IPS DF 6.9 (cell line): ENCODE measurements around the gene TMEM150B.

Source experiments
- DNase-seq: peaks from one replicate; pipeline ENCODE4 v3.0.0-alpha.2; 2013; ENCODE audit warnings: low read depth, low spot score
- H3K27ac ChIP-seq: one replicate; pipeline ENCODE4 v1.5.1; 2013; ENCODE audit warnings: low read length, control low read depth
- H3K27me3 ChIP-seq: 2 replicates; pipeline ENCODE4 v1.6.1; 2013; ENCODE audit warnings: mild to moderate bottlenecking, low read length; ENCODE audit not compliant: control insufficient read depth, insufficient read depth
- H3K36me3 ChIP-seq: 2 replicates; pipeline ENCODE4 v1.6.1; 2013; ENCODE audit warnings: low read length; ENCODE audit not compliant: control insufficient read depth, insufficient read depth
- H3K4me1 ChIP-seq: 2 replicates; pipeline ENCODE4 v1.6.1; 2013; ENCODE audit warnings: low read length; ENCODE audit not compliant: control insufficient read depth, insufficient read depth
- H3K4me3 ChIP-seq: 2 replicates; pipeline ENCODE4 v1.5.1; 2013; ENCODE audit warnings: mild to moderate bottlenecking, low read length
- H3K9me3 ChIP-seq: 2 replicates; pipeline ENCODE4 v1.6.1; 2013; ENCODE audit warnings: low read length, inconsistent platforms; ENCODE audit not compliant: control insufficient read depth, insufficient read depth
- WGBS: extraction: QIAGEN DNeasy Blood & Tissue Kit; methylation state at CpG from one replicate; pipeline ENCODE4 v1.1.7; 2013; ENCODE audit warnings: mixed read lengths, missing lambda C conversion rate; ENCODE audit not compliant: insufficient read length, insufficient coverage; 5-methylcytosine and 5-hydroxymethylcytosine counted together

TMEM150B gene

DNA sequence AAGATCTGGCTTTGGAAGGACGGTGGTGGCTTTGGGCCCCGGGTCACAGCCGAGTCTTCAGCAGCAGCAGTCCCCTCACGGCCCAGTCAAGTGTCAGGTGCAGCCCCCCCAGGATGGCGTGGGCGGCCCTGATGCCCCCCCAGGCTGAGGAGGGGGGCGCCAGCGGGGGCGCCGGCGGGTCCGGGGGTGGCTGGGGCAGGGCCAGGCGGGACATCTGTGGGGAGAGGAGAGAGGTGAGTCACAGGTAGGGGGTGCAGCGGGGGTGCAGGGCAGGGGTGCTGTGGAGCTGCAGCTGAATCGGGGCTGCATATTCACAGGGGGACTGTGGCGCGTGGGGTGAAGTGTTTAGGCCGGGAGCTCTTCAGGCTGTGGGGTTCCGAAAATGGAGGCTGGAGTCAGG, 40.8 kb upstream of the TMEM150B start:
- DNase-seq: no peak
- H3K9me3 ChIP-seq: no peaks in the 10 kb centered on the region
- peaks cover 7% of the 10 kb centered on the region; the same call in 1 of the 2 replicates for H3K27me3 ChIP-seq
- no peak overlapping the region for H3K27ac ChIP-seq
- H3K36me3 ChIP-seq: no peaks in the 10 kb centered on the region
- H3K4me1 ChIP-seq: peaks cover 4% of the 10 kb centered on the region; the same call in 1 of the 2 replicates
- WGBS: no CpG with 5 or more reads among the region's 19 CpGs
- no peak overlapping the region for H3K4me3 ChIP-seq

GRCh38 chr19:55365245-55365644, 40.1 kb upstream of the TMEM150B start:
- Histone ChIP-seq H3K36me3 (no peaks in the 10 kb centered on the region), H3K4me3 (no peak overlapping the region), H3K4me1 (peaks cover 4% of the 10 kb centered on the region; the same call in 1 of the 2 replicates), H3K27me3 (0 out of 2 replicates have a peak, but pooled peaks cover 2% of the 10 kb centered on the region), H3K27ac (no peak overlapping the region), H3K9me3 (no peaks in the 10 kb centered on the region)
- no peak for DNase-seq
- no CpG with 5 or more reads among the region's 8 CpGs for WGBS

- Histone ChIP-seq H3K4me1 (peaks cover 4% of the 10 kb centered on the region; the same call in 1 of the 2 replicates), H3K27ac (no peak within 1 kb of the TSS), H3K4me3 (no peak within 1 kb of the TSS), H3K9me3 (no peaks in the 10 kb centered on the region), H3K36me3 (no peaks in the 10 kb centered on the region), H3K27me3 (0 out of 2 replicates have a peak, but pooled peaks cover 2% of the 10 kb centered on the region)
- no CpG with 5 or more reads among the region's 27 CpGs for WGBS
- no peak for DNase-seq
Measured at GRCh38 chr19:55362990-55363716, 38.0 kb upstream of the TMEM150B start, which contains the start of gene GARIN5B. Gene GARIN5B, minus strand, starts transcription at chr19:55363260. Its CDS starts 194 bp downstream, at chr19:55363066.

DNA sequence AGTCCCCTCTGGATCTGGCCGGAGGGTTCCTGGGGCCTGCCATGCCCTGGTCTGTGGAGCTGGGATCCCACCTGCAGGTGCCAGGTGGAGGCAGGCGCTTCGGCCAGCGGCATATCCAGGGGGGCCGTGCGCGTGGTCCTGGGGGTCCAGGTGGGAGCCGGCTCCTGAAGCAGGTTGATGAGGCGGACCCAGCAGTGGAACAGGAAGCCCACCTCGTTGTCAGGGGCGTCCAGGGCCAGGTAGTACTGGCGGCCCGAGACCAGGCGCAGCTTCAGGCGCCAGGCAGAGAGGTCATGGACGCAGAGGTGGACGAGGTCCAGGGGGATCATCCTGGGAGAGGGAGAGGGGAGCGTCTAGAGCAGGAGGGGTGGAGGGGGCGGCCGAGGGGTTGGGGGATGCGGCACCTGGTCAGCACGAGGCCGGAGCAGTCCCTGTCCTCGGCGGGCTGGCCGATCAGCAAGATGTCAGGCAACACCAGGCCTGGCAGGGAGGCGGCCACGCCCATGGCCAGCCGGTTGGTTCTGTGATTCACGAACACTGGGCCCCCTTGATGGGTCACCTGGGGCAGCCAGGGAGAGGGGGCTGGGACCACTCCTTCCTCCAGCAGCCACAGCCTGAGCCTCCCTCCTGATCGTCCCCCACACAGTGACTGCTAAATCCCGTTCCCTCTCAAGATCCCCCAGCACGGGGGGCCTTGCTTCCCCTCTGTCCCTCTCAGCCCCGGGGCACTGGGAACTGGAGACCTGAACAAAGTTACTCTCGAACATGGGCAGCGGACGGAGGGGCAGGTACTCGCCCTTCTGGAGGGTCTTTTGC, 37.2 kb upstream of the TMEM150B start:
- Histone ChIP-seq H3K4me1 (peaks cover 4% of the 10 kb centered on the region; the same call in 1 of the 2 replicates), H3K36me3 (no peaks in the 10 kb centered on the region), H3K4me3 (no peak overlapping the region), H3K27ac (no peak overlapping the region), H3K9me3 (no peaks in the 10 kb centered on the region), H3K27me3 (no peaks in the 10 kb centered on the region)
- DNase-seq: no peak
- WGBS: no CpG with 5 or more reads among the region's 38 CpGs

DNA sequence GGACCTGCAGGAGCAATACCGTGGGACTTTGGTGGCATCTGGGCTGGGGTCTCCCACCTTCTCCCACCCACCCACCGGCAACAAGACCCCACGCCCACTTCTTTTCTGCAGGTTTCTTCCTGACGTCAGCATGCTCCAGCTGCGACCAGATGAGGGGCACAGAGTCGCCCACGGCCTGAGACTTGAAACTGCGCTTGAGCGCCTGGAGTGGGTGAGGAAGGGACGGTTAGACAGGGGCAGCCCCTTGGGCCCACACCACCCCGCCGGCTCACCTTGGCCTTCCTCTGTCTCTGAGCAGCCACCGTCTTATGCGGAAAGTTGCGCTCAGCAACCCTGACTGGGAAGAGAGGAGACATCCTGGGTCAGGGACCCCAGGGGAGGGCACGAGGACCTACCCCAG, 35.8 kb upstream of the TMEM150B start:
- H3K36me3 ChIP-seq: no peaks in the 10 kb centered on the region
- no peak for DNase-seq
- no peaks in the 10 kb centered on the region for H3K9me3 ChIP-seq
- no peak overlapping the region for H3K4me3 ChIP-seq
- 0 out of 2 replicates have a peak, but pooled peaks cover 2% of the 10 kb centered on the region for H3K4me1 ChIP-seq
- no peaks in the 10 kb centered on the region for H3K27me3 ChIP-seq
- no CpG with 5 or more reads among the region's 16 CpGs for WGBS
- no peak overlapping the region for H3K27ac ChIP-seq

DNA sequence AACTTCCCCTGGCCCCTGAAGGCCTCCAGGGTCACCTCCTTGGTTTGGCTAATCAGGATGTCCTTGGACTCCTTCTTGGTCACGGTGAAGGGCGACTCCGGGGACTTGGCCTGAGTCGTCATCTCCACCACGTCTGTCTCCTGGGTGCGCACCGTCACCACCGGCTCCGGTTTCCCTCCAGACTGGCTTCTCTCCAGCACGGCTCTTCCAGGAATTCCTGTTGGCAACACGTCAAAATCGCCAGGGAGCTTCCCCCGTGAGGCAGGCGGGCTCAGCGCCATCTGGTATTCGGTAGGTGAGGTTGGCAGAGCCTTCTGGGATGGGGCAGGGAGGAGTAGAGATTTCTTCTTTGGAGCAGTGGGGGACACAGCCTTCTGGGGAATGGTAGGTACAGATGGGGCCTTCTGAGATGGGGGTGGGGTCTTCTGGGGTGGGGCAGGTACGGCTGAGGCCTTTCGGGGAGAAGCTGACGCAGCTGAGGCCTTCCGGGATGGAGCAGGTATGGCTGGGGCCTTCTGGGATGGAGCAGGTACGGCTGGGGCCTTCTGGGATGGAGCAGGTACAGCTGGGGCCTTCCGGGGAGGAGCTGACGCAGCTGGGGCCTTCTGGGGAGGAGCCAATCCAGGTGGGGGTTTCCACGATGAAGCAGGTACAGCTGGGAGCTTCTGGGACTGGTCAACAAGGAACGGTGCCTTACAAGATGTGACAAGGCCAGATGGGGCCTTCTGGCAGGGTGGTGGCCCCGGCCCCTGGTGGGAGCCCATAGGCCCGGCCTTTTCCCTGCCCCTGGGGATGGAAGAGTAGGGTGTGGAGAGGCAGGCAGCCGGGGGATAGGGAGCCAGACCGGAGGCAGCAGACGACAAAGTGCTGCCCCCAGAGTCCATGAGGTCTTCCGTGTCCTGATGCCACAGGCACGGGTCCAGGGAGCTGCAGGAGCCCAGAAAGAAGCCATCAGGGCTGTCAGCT, 34.1 kb upstream of the TMEM150B start:
- H3K27me3 ChIP-seq: peaks cover 2% of the 10 kb centered on the region; the same call in 1 of the 2 replicates
- H3K36me3 ChIP-seq: no peaks in the 10 kb centered on the region
- 0 out of 2 replicates have a peak, but pooled peaks cover 2% of the 10 kb centered on the region for H3K4me1 ChIP-seq
- WGBS: no CpG with 5 or more reads among the region's 32 CpGs
- no peak overlapping the region for H3K4me3 ChIP-seq
- no peak overlapping the region for H3K27ac ChIP-seq
- H3K9me3 ChIP-seq: no peaks in the 10 kb centered on the region
- no peak for DNase-seq

DNA sequence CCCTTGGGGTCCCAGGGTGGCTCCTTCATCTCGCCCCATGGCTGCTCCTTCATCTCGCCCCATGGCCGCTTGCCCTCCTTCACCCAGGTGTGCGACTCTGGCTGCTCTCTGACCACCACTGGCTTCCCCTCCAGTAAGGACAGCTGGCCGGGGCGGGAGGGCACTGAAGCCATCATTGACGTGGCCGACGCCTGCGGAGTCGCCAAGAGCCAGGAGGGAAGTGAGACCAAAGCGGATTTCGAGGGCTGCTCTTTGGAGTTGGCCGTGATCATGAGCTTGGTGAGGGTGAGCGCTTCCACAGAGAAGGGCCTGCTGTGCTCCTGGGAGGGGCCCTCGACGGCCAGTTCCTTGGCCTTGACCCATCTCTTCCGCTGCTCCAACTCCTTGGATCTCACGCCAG, 33.4 kb upstream of the TMEM150B start:
- Histone ChIP-seq H3K4me3 (no peak overlapping the region), H3K36me3 (no peaks in the 10 kb centered on the region), H3K27ac (no peak overlapping the region), H3K9me3 (no peaks in the 10 kb centered on the region), H3K27me3 (peaks cover 2% of the 10 kb centered on the region; the same call in 1 of the 2 replicates), H3K4me1 (0 out of 2 replicates have a peak, but pooled peaks cover 2% of the 10 kb centered on the region)
- no peak for DNase-seq
- WGBS: no CpG with 5 or more reads among the region's 19 CpGs

DNA sequence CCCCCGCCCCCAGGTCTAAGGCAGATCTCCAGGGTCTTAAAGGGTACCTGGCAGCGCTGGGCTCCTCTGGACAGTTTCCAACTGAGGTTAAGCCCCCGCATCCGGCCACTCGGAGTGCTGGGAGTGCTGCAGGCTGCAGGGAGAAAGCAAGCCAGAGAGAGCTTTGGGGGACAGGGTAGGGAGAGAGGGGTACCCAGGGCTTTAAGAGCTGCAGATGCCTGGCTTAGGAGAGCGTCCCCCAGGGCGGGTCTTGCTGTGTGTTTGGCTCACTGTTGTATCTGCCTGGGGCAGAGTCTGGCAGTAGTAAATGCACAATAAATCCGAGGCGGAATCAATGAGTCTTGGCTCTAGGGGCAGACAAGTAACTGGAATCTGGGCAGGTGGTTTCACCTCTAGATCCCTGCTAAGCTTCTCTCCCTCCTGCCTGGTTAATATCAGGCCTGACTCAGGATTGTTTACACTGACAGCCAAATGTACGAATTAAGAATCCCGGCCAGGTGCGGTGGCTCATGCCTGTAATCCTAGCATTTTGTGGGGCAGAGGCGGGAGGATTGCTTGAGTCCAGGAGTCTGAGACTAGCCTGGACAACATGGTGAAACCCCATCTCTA, 30.2 kb upstream of the TMEM150B start:
- Histone ChIP-seq H3K9me3 (no peaks in the 10 kb centered on the region), H3K4me3 (no peak overlapping the region), H3K27me3 (peaks cover 7% of the 10 kb centered on the region; the same call in 1 of the 2 replicates), H3K36me3 (no peaks in the 10 kb centered on the region), H3K4me1 (peaks cover 3% of the 10 kb centered on the region), H3K27ac (no peak overlapping the region)
- no peak for DNase-seq
- WGBS: no CpG with 5 or more reads among the region's 13 CpGs

DNA sequence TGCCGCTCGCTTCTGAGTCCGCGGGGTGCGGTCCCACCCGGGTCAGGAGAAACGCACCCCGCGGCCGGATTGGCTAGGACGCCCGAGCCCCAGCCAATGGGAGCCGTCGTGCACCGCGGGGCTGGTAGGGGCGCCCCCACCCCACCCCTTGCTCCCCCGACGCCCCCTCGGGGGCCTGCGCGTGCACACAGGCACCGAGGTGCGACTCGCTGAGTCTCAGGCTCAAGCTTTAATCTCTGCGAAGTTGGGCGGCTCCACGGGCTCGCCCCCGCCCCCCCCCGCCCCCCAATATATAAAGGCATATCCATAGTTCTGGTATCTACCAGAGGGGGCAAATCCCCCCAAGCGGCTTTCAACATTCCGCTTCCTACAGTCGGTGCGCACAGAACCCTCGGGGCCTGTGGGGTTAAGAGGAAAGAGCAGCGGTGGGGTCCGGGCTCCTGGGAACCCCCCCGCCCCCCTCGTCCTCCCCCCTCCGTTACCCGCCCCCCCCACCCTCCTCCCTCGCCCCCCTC, 29.6 kb upstream of the TMEM150B start, which contains the start of gene COX6B2:
TSS of gene COX6B2 (minus strand) at position 22 of the 515 bp plus-strand sequence. CDS start 198 bp downstream, outside the sequence.
- Histone ChIP-seq H3K9me3 (no peaks in the 10 kb centered on the region), H3K4me3 (peak within 1 kb of the TSS; percentile 55; the same call in 1 of the 2 replicates), H3K36me3 (no peaks in the 10 kb centered on the region), H3K27me3 (peaks cover 7% of the 10 kb centered on the region; the same call in 1 of the 2 replicates), H3K4me1 (peaks cover 4% of the 10 kb centered on the region), H3K27ac (no peak within 1 kb of the TSS)
- no peak for DNase-seq
- WGBS: no CpG with 5 or more reads among the region's 43 CpGs
